ENCODE data around the gene DENND1A. TPM values are rescaled to one million over a fixed set of nuclear protein-coding genes. Genes with fewer than 3 reads are reported as not detected.
A peak's percentile ranks its signal among the peaks of the same experiment; 100 is the strongest.
"Not testable (repeated sequence)": the region's sequence is repeated elsewhere in the genome, so short reads cannot be mapped to it uniquely, and the experiment has no call there.

The DENND1A gene
- total and polyA plus RNA-seq, 2 donors = 6.7 to 9.2 TPM

DNA sequence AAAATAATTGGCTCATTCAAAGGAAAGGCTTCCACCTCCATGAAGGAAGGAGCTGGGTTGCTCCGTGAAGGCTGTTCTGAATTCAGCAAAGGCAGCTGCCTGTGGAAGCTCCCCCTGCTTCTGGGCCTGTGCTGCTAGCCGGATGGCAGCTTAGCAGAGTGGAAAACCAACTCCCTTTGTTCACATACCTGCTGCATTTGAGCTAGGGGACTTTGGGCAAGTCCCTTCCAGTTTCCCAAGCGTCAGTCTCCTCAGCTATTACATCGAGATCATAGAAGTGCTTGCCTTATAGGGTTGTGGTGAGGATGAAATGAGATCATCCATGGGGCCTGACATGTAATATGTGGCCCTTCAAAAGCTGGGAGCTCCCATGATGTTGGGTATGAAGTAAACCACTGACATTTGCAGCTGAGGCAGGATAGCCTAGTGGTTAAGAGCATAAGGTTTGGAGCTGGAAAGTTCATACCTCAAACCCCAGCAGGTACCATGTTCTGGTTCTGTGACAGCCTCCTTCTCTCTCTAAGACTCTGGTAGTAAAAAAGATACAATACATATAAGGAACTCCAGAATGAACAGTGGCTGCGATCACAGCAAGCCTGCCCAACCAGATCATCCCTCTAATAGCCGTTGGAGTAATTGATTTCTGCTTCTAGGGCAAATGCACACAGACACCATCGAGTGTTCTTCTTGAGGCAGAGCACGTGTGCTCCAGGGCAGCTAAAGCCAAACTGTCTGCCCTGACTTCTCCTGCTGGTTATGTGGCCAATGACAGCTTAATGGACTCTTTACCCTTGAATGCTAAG lies 11.0 kb upstream of the DENND1A start:
- Histone ChIP-seq H3K9me3 (ENCODE audit: control insufficient read depth in 2 of 2, insufficient read depth in 1 of 2, low read length in 1 of 2) (no peaks in the 10 kb centered on the region), H3K4me1 (ENCODE audit: control insufficient read depth in 2 of 2, insufficient read depth in 2 of 2, low read length in 2 of 2) (no peaks in the 10 kb centered on the region), H3K4me3 (ENCODE audit: low read length in 2 of 2) (no peak overlapping the region), H3K27me3 (ENCODE audit: control insufficient read depth in 2 of 2, insufficient read depth in 1 of 2, low read length in 1 of 2) (no peaks in the 10 kb centered on the region), H3K27ac (ENCODE audit: low read depth in 1 of 2, low read length in 1 of 2) (no peak overlapping the region), H3K36me3 (ENCODE audit: control insufficient read depth in 2 of 2, insufficient read depth in 2 of 2, low read length in 1 of 2) (no peaks in the 10 kb centered on the region)
- WGBS = 93% methylated on average over 8 of the region's 8 CpGs
- DNase-seq (ENCODE audit: low read depth in 6 of 9, low spot score in 9 of 9) = no peak

DNA sequence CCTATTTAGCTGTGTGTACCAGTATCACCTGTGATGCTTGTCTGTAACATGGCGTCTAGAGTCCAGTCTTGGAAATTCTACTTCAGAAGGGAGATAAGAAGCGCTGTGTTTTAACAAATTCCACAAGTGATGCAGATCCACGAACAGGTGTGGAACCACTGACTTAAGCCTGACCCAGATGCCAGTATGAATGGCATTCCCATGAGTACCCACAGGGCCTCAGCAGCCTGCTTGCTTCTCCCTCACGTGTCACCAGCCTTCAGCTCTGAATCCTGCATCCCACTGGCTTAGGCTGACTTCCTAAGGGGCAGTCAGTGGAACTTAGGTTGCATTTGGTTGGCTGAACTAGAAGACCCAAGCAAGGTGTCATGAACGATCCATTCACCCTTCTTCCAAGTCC lies 8.5 kb upstream of the DENND1A start:
- Histone ChIP-seq H3K4me1 (ENCODE audit: control insufficient read depth in 2 of 2, insufficient read depth in 2 of 2, low read length in 2 of 2) (no peaks in the 10 kb centered on the region), H3K9me3 (ENCODE audit: control insufficient read depth in 2 of 2, insufficient read depth in 1 of 2, low read length in 1 of 2) (no peaks in the 10 kb centered on the region), H3K4me3 (ENCODE audit: low read length in 2 of 2) (no peak overlapping the region), H3K27me3 (ENCODE audit: control insufficient read depth in 2 of 2, insufficient read depth in 1 of 2, low read length in 1 of 2) (peaks cover 0 to 4% of the 10 kb centered on the region in 2 donors), H3K36me3 (ENCODE audit: control insufficient read depth in 2 of 2, insufficient read depth in 2 of 2, low read length in 1 of 2) (no peaks in the 10 kb centered on the region), H3K27ac (ENCODE audit: low read depth in 1 of 2, low read length in 1 of 2) (no peak overlapping the region)
- 94% methylated on average over 5 of the region's 5 CpGs for WGBS
- DNase-seq (ENCODE audit: low read depth in 6 of 9, low spot score in 9 of 9) = no peak

DNA sequence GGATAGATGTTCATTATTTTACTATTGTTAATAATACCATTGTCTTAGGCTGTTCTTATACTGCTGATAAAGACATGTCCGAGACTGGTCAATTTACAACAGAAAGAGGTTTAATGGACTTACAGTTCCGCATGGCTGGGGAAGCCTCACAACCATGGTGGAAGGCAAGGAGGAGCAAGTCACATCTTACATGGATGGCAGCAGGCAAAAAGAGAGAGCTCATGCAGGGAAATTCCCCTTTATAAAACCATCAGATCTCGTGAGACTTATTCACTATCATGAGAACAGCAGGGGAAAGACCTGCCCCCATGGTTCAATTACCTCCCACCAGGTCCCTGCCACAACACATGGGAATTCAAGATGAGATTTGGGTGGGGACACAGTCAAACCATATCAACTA lies 6.6 kb upstream of the DENND1A start:
- not testable (repeated sequence) for H3K27me3 ChIP-seq (ENCODE audit: control insufficient read depth in 2 of 2, insufficient read depth in 1 of 2, low read length in 1 of 2); H3K36me3 ChIP-seq (ENCODE audit: control insufficient read depth in 2 of 2, insufficient read depth in 2 of 2, low read length in 1 of 2); H3K9me3 ChIP-seq (ENCODE audit: control insufficient read depth in 2 of 2, insufficient read depth in 1 of 2, low read length in 1 of 2); H3K27ac ChIP-seq (ENCODE audit: low read depth in 1 of 2, low read length in 1 of 2); DNase-seq (ENCODE audit: low read depth in 6 of 9, low spot score in 9 of 9); H3K4me3 ChIP-seq (ENCODE audit: low read length in 2 of 2); H3K4me1 ChIP-seq (ENCODE audit: control insufficient read depth in 2 of 2, insufficient read depth in 2 of 2, low read length in 2 of 2)
- 96% methylated on average over 3 of the region's 3 CpGs for WGBS

DNA sequence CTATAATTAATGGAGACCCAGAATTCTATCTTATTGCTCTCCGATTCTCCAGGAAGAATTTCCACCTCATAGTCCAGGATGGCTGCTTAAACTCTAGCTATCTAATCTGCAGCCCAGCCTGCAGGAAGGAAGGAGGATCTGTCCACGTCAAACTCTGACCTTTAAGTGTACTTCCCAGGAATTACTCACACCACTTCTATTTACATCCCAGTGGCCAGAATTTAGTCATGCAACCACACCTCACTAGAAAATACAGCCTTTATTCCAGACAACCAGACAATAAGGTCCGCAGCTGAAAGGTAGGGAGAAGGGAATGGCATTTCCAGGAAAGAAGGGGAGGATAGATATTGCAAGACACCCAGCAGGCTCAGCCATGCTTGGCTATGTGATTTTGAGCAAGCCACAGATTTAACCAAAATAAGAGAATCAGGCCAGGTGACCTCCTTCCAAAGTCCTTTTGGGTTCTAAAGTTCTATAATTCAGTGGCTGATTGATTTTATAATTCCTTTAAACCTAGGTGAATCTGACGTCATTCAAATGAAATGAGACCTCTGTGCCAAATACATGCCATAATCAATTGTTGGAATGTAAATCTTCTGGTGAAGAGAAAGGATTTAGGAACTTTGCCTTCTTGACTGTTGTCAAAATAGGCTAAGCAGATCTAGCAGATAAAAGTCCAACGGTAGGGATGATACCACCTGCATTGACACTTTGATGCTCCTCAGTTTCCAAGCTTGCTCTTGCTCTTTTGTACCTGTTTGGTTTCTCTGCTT lies 3.7 kb upstream of the DENND1A start:
- Histone ChIP-seq H3K27ac (ENCODE audit: low read depth in 1 of 2, low read length in 1 of 2) (no peak overlapping the region), H3K4me1 (ENCODE audit: control insufficient read depth in 2 of 2, insufficient read depth in 2 of 2, low read length in 2 of 2) (peaks cover 6 to 10% of the 10 kb centered on the region in 2 donors), H3K9me3 (ENCODE audit: control insufficient read depth in 2 of 2, insufficient read depth in 1 of 2, low read length in 1 of 2) (no peaks in the 10 kb centered on the region), H3K36me3 (ENCODE audit: control insufficient read depth in 2 of 2, insufficient read depth in 2 of 2, low read length in 1 of 2) (no peaks in the 10 kb centered on the region), H3K4me3 (ENCODE audit: low read length in 2 of 2) (no peak overlapping the region), H3K27me3 (ENCODE audit: control insufficient read depth in 2 of 2, insufficient read depth in 1 of 2, low read length in 1 of 2) (peaks cover 0 to 11% of the 10 kb centered on the region in 2 donors)
- DNase-seq (ENCODE audit: low read depth in 6 of 9, low spot score in 9 of 9) = no peak
- WGBS = 84% methylated on average over 5 of the region's 5 CpGs

DNA sequence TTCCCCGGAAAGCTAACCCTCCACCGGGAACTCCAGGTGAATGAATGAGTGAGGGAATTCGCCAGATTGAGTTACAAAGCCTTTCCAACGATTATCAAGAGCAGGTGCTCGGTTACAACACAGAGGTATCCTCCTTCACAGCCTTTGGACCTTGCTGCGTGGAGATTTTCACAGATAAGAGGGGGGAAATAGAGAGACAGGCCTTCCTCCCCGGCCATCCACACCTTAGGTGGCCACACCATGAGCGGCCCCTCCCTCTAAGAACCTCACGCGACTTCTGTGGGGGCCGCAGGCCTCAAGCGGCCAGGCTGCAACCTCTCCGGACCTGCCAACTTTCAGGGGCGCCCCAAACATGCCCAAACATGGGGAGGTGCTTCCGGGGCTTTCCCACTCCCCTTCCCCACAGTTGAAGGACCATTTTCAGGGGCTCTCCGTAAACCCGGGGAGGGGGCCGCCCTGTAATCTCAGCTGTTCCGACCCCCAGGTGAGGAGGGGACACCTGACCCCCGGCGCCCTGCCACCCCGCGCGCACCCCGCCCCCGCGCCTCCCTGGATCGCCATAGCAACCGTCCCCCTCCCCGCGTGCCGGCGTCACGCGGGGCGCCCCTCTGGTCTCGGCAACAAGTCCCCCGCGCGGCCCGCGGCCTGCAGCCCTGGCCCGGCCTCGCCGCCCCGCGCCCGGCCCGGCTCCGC lies 603 bp downstream of the DENND1A start:
- Histone ChIP-seq H3K4me1 (ENCODE audit: control insufficient read depth in 2 of 2, insufficient read depth in 2 of 2, low read length in 2 of 2) (peaks cover 14 to 29% of the 10 kb centered on the region in 2 donors), H3K27ac (ENCODE audit: low read depth in 1 of 2, low read length in 1 of 2) (peak overlapping the region in 1 of 2 donors; percentile 59), H3K4me3 (ENCODE audit: low read length in 2 of 2) (peak overlapping the region; percentile 55 to 91), H3K27me3 (ENCODE audit: control insufficient read depth in 2 of 2, insufficient read depth in 1 of 2, low read length in 1 of 2) (peaks cover 0 to 9% of the 10 kb centered on the region in 2 donors), H3K9me3 (ENCODE audit: control insufficient read depth in 2 of 2, insufficient read depth in 1 of 2, low read length in 1 of 2) (no peaks in the 10 kb centered on the region), H3K36me3 (ENCODE audit: control insufficient read depth in 2 of 2, insufficient read depth in 2 of 2, low read length in 1 of 2) (no peaks in the 10 kb centered on the region)
- peak in 3 of 9 donors; percentile 14 to 42 (median 37) for DNase-seq (ENCODE audit: low read depth in 6 of 9, low spot score in 9 of 9)
- 3% methylated on average over 50 of the region's 50 CpGs for WGBS

DNA sequence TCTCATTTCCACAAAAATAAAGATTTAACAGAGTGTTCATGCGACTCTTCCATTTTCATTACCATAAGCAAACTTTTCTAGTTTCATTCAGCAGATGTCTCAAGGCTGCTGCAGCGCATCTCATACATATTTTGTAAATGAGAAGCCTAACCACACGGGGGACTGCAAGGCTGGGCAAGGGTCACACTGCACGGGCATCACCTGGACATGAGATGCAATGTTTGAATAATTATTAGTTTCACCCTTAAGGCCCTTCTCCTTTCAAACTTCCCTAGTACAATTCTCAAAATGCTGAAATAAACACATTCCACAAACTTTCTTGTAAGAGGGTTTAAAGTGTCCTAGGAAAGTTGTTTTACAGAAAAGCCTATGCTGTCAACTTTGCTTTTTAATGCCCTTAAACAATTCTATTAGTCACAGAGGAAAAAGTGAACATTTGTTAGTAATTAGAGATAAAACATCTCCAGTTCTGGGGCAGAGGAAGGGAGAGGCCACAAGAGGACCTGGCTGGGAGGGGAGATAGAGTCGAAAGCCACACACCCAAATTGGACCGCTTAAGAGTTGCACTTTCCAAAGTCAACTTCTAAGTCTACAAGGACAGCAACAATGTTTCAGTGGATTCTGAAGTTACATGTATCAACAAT lies 1.3 kb downstream of the DENND1A start:
- Histone ChIP-seq H3K4me1 (ENCODE audit: control insufficient read depth in 2 of 2, insufficient read depth in 2 of 2, low read length in 2 of 2) (peaks cover 14 to 29% of the 10 kb centered on the region in 2 donors), H3K9me3 (ENCODE audit: control insufficient read depth in 2 of 2, insufficient read depth in 1 of 2, low read length in 1 of 2) (no peaks in the 10 kb centered on the region), H3K27me3 (ENCODE audit: control insufficient read depth in 2 of 2, insufficient read depth in 1 of 2, low read length in 1 of 2) (peaks cover 0 to 6% of the 10 kb centered on the region in 2 donors), H3K4me3 (ENCODE audit: low read length in 2 of 2) (peak overlapping the region; percentile 55 to 91), H3K27ac (ENCODE audit: low read depth in 1 of 2, low read length in 1 of 2) (no peak overlapping the region), H3K36me3 (ENCODE audit: control insufficient read depth in 2 of 2, insufficient read depth in 2 of 2, low read length in 1 of 2) (no peaks in the 10 kb centered on the region)
- DNase-seq (ENCODE audit: low read depth in 6 of 9, low spot score in 9 of 9) = peak in 1 of 9 donors; percentile 35
- WGBS = 61% methylated on average over 6 of the region's 6 CpGs

DNA sequence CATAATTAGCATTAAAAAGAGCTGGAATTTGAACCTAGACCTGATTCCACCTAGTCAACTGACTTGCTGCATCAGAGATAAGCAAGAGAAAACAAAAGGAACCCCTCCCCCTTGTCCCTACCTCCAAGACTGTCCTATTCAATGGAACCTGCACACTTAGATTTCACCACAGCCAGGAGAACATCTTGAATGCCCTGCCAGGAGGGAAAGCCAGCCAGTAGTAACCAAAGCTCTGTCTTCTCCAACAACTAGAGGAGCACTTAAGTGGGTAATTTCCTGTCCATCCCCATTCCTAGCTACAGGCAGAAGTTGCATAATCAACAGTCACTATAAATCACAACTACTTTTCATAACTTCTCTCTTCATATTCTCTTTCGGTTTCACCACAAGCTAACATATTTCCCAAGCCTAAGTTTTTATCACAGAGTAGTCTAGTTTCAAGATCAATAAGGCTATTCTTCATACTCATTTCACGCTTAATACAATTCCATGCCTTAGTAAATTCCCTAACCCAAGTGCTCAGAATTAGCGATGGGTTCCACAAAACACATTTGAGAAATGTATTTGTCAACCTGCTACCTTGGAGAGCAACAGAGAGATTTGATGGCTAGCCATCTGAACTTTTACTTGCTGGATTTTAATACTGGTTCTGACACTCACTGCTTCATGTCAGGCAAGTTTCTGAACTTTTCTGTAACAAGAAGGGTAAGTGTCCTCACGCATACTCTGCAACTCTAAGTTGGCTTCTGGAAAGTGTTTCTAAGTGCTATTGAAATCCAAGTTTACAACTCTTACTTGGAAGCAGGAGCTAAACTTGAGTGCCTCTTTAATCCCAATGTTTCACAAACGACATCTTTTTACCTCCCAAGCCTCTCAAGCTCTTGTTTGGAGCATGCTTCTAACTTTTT lies 2.0 kb downstream of the DENND1A start:
- no peak overlapping the region for H3K4me3 ChIP-seq (ENCODE audit: low read length in 2 of 2)
- peaks cover 0 to 6% of the 10 kb centered on the region in 2 donors for H3K27me3 ChIP-seq (ENCODE audit: control insufficient read depth in 2 of 2, insufficient read depth in 1 of 2, low read length in 1 of 2)
- H3K4me1 ChIP-seq (ENCODE audit: control insufficient read depth in 2 of 2, insufficient read depth in 2 of 2, low read length in 2 of 2) = peaks cover 14 to 29% of the 10 kb centered on the region in 2 donors
- H3K9me3 ChIP-seq (ENCODE audit: control insufficient read depth in 2 of 2, insufficient read depth in 1 of 2, low read length in 1 of 2) = no peaks in the 10 kb centered on the region
- DNase-seq (ENCODE audit: low read depth in 6 of 9, low spot score in 9 of 9) = peak in 1 of 9 donors; percentile 20
- H3K36me3 ChIP-seq (ENCODE audit: control insufficient read depth in 2 of 2, insufficient read depth in 2 of 2, low read length in 1 of 2) = no peaks in the 10 kb centered on the region
- WGBS = 70% methylated on average over 5 of the region's 5 CpGs
- H3K27ac ChIP-seq (ENCODE audit: low read depth in 1 of 2, low read length in 1 of 2) = no peak overlapping the region

DNA sequence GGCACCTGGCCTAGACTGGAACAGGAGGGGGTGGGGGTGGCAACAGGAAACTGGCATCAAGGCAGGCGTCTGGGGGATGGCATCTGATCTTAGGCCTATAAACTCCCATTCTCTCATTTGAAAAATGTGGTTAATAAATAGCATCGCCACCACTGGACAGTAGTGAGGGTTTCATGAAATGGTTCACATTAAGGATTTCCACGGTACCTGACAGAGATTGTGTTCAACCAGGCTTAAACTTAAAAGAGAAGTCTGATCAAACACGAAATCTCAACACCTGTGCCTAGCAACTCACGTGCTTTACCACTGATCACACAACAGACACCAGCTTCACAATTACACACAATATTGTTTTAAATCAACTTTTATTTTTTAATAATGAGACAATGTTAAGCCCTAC lies 3.0 kb downstream of the DENND1A start:
- 44% methylated on average over 5 of the region's 5 CpGs for WGBS
- Histone ChIP-seq H3K9me3 (ENCODE audit: control insufficient read depth in 2 of 2, insufficient read depth in 1 of 2, low read length in 1 of 2) (no peaks in the 10 kb centered on the region), H3K4me1 (ENCODE audit: control insufficient read depth in 2 of 2, insufficient read depth in 2 of 2, low read length in 2 of 2) (peaks cover 14 to 29% of the 10 kb centered on the region in 2 donors), H3K27me3 (ENCODE audit: control insufficient read depth in 2 of 2, insufficient read depth in 1 of 2, low read length in 1 of 2) (peaks cover 0 to 6% of the 10 kb centered on the region in 2 donors), H3K4me3 (ENCODE audit: low read length in 2 of 2) (no peak overlapping the region), H3K36me3 (ENCODE audit: control insufficient read depth in 2 of 2, insufficient read depth in 2 of 2, low read length in 1 of 2) (no peaks in the 10 kb centered on the region), H3K27ac (ENCODE audit: low read depth in 1 of 2, low read length in 1 of 2) (no peak overlapping the region)
- peak in 4 of 9 donors; percentile 6 to 67 (median 30) for DNase-seq (ENCODE audit: low read depth in 6 of 9, low spot score in 9 of 9)
